ENCODE data around the gene SEC63. TPM values are rescaled to one million over a fixed set of nuclear protein-coding genes. Genes with fewer than 3 reads are reported as not detected.

The SEC63 gene
- total and polyA plus RNA-seq, 4 donors = 20.7 to 69.4 (median 27.4) TPM

DNA sequence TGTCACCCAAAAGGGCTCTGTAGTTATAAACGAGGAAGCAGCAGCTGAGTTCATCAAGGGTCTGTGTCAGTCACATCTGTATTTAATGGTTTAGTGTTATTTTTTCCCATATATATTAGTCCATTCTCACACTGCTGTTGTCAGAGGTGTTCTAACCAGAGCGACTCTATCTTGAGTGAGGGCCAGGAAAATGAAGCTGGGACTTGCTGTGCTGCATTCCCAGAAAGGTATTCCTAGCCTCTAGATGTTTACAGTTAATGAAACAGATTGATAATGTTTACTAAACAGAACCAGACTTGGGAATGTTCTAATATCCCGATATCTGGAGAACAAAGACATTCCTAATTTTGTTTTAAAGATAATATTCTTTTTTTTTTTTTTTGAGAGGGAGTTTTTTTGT, 48.0 kb upstream of the SEC63 start:
- 81% methylated on average over 3 of the region's 3 CpGs for WGBS
- Histone ChIP-seq H3K9me3 (ENCODE audit: control insufficient read depth in 4 of 4, low read length in 3 of 4) (peaks cover 0 to 5% (median 0%) of the 10 kb centered on the region in 4 donors), H3K4me1 (ENCODE audit: control insufficient read depth in 4 of 4, insufficient read depth in 4 of 4, low read length in 3 of 4) (no peaks in the 10 kb centered on the region), H3K27me3 (ENCODE audit: control insufficient read depth in 4 of 4, insufficient read depth in 4 of 4, low read length in 3 of 4) (no peaks in the 10 kb centered on the region), H3K27ac (ENCODE audit: low read depth in 1 of 2, low read length in 2 of 2) (no peak overlapping the region), H3K9ac (ENCODE audit: low read depth in 1 of 2, low read length in 2 of 2) (no peak overlapping the region), H3K4me3 (ENCODE audit: low read depth in 1 of 3, low read length in 3 of 3) (no peak overlapping the region), H3K36me3 (ENCODE audit: control insufficient read depth in 4 of 4, insufficient read depth in 3 of 4, low read depth in 1 of 4, low read length in 3 of 4) (no peaks in the 10 kb centered on the region)
- no peak for DNase-seq (ENCODE audit: low spot score)
- no peak for TF ChIP-seq JUND (IDR thresholded peaks at IDR 0.05)
- no peak for TF ChIP-seq TAF1 (conservative IDR thresholded peaks at IDR 0.05)
- no peak for TF ChIP-seq HNF4G (IDR thresholded peaks at IDR 0.05)
- TF ChIP-seq YY1 (IDR thresholded peaks at IDR 0.05) = no peak
- no peak for TF ChIP-seq RAD21 (IDR thresholded peaks at IDR 0.05)
- TF ChIP-seq, protein P1, sequence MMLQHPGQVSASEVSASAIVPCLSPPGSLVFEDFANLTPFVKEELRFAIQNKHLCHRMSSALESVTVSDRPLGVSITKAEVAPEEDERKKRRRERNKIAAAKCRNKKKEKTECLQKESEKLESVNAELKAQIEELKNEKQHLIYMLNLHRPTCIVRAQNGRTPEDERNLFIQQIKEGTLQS (IDR thresholded peaks at IDR 0.05) = no peak
- TF ChIP-seq, protein P2, sequence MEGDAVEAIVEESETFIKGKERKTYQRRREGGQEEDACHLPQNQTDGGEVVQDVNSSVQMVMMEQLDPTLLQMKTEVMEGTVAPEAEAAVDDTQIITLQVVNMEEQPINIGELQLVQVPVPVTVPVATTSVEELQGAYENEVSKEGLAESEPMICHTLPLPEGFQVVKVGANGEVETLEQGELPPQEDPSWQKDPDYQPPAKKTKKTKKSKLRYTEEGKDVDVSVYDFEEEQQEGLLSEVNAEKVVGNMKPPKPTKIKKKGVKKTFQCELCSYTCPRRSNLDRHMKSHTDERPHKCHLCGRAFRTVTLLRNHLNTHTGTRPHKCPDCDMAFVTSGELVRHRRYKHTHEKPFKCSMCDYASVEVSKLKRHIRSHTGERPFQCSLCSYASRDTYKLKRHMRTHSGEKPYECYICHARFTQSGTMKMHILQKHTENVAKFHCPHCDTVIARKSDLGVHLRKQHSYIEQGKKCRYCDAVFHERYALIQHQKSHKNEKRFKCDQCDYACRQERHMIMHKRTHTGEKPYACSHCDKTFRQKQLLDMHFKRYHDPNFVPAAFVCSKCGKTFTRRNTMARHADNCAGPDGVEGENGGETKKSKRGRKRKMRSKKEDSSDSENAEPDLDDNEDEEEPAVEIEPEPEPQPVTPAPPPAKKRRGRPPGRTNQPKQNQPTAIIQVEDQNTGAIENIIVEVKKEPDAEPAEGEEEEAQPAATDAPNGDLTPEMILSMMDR (IDR thresholded peaks at IDR 0.05; ENCODE audit: low read depth, low read length, missing input control) = no peak
- TF ChIP-seq SP1 (IDR thresholded peaks at IDR 0.05) = no peak

DNA sequence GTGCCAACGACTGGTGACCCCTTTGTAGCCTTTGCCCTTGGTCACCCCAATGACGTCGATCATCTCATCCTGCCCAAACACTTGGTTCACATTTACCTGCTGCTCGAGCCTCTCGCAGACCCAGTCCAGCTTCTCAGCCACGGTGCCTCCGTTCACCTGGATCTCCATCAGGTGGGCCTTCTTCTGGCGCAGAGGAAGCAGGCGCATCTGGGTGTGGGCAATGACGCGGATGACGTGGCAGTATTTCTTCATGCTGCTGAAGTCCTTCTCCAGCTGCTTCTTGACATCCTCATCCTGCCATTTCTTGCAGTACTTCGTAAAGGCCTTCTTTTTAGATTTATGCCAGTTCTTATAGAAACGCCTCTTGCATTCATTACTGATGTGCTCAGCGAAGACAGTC, 46.9 kb upstream of the SEC63 start:
- H3K27ac ChIP-seq (ENCODE audit: low read depth in 1 of 2, low read length in 2 of 2) = no peak overlapping the region
- H3K9me3 ChIP-seq (ENCODE audit: control insufficient read depth in 4 of 4, low read length in 3 of 4) = peaks cover 0 to 4% (median 0%) of the 10 kb centered on the region in 4 donors
- H3K27me3 ChIP-seq (ENCODE audit: control insufficient read depth in 4 of 4, insufficient read depth in 4 of 4, low read length in 3 of 4) = no peaks in the 10 kb centered on the region
- H3K4me1 ChIP-seq (ENCODE audit: control insufficient read depth in 4 of 4, insufficient read depth in 4 of 4, low read length in 3 of 4) = no peaks in the 10 kb centered on the region
- 94% methylated on average over 15 of the region's 15 CpGs for WGBS
- H3K9ac ChIP-seq (ENCODE audit: low read depth in 1 of 2, low read length in 2 of 2) = no peak overlapping the region
- no peak for DNase-seq (ENCODE audit: low spot score)
- no peaks in the 10 kb centered on the region for H3K36me3 ChIP-seq (ENCODE audit: control insufficient read depth in 4 of 4, insufficient read depth in 3 of 4, low read depth in 1 of 4, low read length in 3 of 4)
- TF ChIP-seq YY1 (IDR thresholded peaks at IDR 0.05) (no peak), NR2F2 (IDR thresholded peaks at IDR 0.05) (no peak), TAF1 (conservative IDR thresholded peaks at IDR 0.05) (no peak), FOXA2 (IDR thresholded peaks at IDR 0.05) (no peak)
- TF ChIP-seq, protein P1 (IDR thresholded peaks at IDR 0.05) = no peak
- TF ChIP-seq, protein P3, sequence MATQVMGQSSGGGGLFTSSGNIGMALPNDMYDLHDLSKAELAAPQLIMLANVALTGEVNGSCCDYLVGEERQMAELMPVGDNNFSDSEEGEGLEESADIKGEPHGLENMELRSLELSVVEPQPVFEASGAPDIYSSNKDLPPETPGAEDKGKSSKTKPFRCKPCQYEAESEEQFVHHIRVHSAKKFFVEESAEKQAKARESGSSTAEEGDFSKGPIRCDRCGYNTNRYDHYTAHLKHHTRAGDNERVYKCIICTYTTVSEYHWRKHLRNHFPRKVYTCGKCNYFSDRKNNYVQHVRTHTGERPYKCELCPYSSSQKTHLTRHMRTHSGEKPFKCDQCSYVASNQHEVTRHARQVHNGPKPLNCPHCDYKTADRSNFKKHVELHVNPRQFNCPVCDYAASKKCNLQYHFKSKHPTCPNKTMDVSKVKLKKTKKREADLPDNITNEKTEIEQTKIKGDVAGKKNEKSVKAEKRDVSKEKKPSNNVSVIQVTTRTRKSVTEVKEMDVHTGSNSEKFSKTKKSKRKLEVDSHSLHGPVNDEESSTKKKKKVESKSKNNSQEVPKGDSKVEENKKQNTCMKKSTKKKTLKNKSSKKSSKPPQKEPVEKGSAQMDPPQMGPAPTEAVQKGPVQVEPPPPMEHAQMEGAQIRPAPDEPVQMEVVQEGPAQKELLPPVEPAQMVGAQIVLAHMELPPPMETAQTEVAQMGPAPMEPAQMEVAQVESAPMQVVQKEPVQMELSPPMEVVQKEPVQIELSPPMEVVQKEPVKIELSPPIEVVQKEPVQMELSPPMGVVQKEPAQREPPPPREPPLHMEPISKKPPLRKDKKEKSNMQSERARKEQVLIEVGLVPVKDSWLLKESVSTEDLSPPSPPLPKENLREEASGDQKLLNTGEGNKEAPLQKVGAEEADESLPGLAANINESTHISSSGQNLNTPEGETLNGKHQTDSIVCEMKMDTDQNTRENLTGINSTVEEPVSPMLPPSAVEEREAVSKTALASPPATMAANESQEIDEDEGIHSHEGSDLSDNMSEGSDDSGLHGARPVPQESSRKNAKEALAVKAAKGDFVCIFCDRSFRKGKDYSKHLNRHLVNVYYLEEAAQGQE (IDR thresholded peaks at IDR 0.05) = no peak
- H3K4me3 ChIP-seq (ENCODE audit: low read depth in 1 of 3, low read length in 3 of 3) = no peak overlapping the region

Measured in liver (tissue), 9 donors.